ENCODE measurements around the gene UBXN11.
"Not testable (repeated sequence)": the region's sequence is repeated elsewhere in the genome, so short reads cannot be mapped to it uniquely, and the experiment has no call there.

GRCh38 chr1:26307966-26308899 is 1.8 kb upstream of the UBXN11 start:
- TF ChIP-seq CTCF, POLR2A, EP300 (IDR thresholded peaks at IDR 0.05): not testable (repeated sequence)

Measured in tibial nerve (tissue), 4 donors.